ENCODE data around the gene QARS1.

QARS1 gene

DNA sequence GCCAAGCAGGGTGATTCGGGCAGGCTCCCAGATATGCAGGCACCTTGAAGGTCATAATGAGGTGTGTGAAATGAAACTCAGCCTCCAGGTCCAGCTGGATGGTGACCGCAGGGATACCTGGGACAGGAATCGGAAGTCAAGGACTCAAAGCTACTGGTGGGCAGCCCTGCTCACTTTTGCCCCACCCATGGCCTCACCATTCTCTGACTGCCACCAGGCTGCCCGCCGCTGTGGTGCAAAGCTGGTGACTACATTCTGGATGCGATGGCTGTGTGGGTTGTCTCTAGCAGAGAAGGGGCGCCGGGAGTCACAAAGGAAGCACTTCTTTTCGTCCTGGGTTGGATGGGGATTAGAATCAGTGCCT lies 27.5 kb upstream of the QARS1 start:
- no peaks in the 10 kb centered on the region for H3K79me2 ChIP-seq (ENCODE audit: control insufficient read depth, low read length)
- no peak overlapping the region for H3K27ac ChIP-seq (ENCODE audit: low read depth, low read length)
- TF ChIP-seq EZH2phosphoT487 (IDR thresholded peaks at IDR 0.05; ENCODE audit: borderline replicate concordance, low read length) = no peak
- TF ChIP-seq, protein P1, sequence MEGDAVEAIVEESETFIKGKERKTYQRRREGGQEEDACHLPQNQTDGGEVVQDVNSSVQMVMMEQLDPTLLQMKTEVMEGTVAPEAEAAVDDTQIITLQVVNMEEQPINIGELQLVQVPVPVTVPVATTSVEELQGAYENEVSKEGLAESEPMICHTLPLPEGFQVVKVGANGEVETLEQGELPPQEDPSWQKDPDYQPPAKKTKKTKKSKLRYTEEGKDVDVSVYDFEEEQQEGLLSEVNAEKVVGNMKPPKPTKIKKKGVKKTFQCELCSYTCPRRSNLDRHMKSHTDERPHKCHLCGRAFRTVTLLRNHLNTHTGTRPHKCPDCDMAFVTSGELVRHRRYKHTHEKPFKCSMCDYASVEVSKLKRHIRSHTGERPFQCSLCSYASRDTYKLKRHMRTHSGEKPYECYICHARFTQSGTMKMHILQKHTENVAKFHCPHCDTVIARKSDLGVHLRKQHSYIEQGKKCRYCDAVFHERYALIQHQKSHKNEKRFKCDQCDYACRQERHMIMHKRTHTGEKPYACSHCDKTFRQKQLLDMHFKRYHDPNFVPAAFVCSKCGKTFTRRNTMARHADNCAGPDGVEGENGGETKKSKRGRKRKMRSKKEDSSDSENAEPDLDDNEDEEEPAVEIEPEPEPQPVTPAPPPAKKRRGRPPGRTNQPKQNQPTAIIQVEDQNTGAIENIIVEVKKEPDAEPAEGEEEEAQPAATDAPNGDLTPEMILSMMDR (IDR thresholded peaks at IDR 0.05; ENCODE audit: low read depth, low read length, poor library complexity, severe bottlenecking) = no peak
- H3F3A ChIP-seq (ENCODE audit: control insufficient read depth, insufficient read depth) = no peaks in the 10 kb centered on the region
- H4K20me1 ChIP-seq (ENCODE audit: control insufficient read depth, insufficient read depth, low read depth, low read length) = no peaks in the 10 kb centered on the region
- no peaks in the 10 kb centered on the region for H3K36me3 ChIP-seq (ENCODE audit: control insufficient read depth, low read length)
- H3K4me1 ChIP-seq (ENCODE audit: control insufficient read depth, low read length) = peaks cover 10% of the 10 kb centered on the region; the same call in 1 of the 2 replicates
- no peak overlapping the region for H3K4me3 ChIP-seq (ENCODE audit: low read length)
- no peaks in the 10 kb centered on the region for H3K27me3 ChIP-seq (ENCODE audit: control insufficient read depth, low read length)
- H3K9me3 ChIP-seq (ENCODE audit: control insufficient read depth, insufficient read depth, low read length) = no peaks in the 10 kb centered on the region
- H3K9me2 ChIP-seq (replicated peaks; ENCODE audit: control insufficient read depth, low read length) = no peaks in the 10 kb centered on the region
- no peak overlapping the region for H3K4me2 ChIP-seq (ENCODE audit: low read length)

DNA sequence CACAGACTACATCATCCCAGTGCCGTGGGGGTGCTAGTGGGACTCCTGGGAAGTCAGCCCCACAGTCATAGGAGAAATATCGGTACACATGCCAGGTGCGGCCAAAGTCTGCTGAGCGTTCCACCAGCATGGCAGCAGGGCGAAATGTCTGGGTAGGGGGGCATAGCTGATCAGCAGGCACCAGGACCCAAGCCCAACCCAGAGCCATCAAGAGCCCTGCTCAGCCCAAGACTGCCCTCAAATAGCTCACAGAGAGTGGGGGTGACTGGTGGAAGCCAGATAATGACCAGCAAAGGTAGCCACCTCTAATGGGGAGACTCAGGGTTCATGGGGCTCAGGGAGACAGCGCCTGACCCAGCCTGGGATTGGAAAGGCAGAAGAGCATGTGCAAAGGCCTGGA lies 27.0 kb upstream of the QARS1 start:
- Histone ChIP-seq H4K20me1 (ENCODE audit: control insufficient read depth, insufficient read depth, low read depth, low read length) (no peaks in the 10 kb centered on the region), H3K4me3 (ENCODE audit: low read length) (no peak overlapping the region), H3K79me2 (ENCODE audit: control insufficient read depth, low read length) (no peaks in the 10 kb centered on the region), H3K27ac (ENCODE audit: low read depth, low read length) (no peak overlapping the region), H3K27me3 (ENCODE audit: control insufficient read depth, low read length) (no peaks in the 10 kb centered on the region), H3K4me2 (ENCODE audit: low read length) (no peak overlapping the region), H3K36me3 (ENCODE audit: control insufficient read depth, low read length) (no peaks in the 10 kb centered on the region), H3K9me3 (ENCODE audit: control insufficient read depth, insufficient read depth, low read length) (no peaks in the 10 kb centered on the region), H3F3A (ENCODE audit: control insufficient read depth, insufficient read depth) (no peaks in the 10 kb centered on the region), H3K9me2 (replicated peaks; ENCODE audit: control insufficient read depth, low read length) (no peaks in the 10 kb centered on the region), H3K4me1 (ENCODE audit: control insufficient read depth, low read length) (peaks cover 10% of the 10 kb centered on the region; the same call in 1 of the 2 replicates)
- TF ChIP-seq EZH2phosphoT487 (IDR thresholded peaks at IDR 0.05; ENCODE audit: borderline replicate concordance, low read length) = no peak
- TF ChIP-seq, protein P1 (IDR thresholded peaks at IDR 0.05; ENCODE audit: low read depth, low read length, poor library complexity, severe bottlenecking) = no peak

GRCh38 chr3:49131040-49131439 lies 26.5 kb upstream of the QARS1 start:
- Histone ChIP-seq H3K4me3 (ENCODE audit: low read length) (no peak overlapping the region), H3F3A (ENCODE audit: control insufficient read depth, insufficient read depth) (no peaks in the 10 kb centered on the region), H3K27me3 (ENCODE audit: control insufficient read depth, low read length) (no peaks in the 10 kb centered on the region), H3K36me3 (ENCODE audit: control insufficient read depth, low read length) (no peaks in the 10 kb centered on the region), H3K79me2 (ENCODE audit: control insufficient read depth, low read length) (no peaks in the 10 kb centered on the region), H3K9me2 (replicated peaks; ENCODE audit: control insufficient read depth, low read length) (no peaks in the 10 kb centered on the region), H3K4me2 (ENCODE audit: low read length) (no peak overlapping the region), H3K4me1 (ENCODE audit: control insufficient read depth, low read length) (peaks cover 10% of the 10 kb centered on the region; the same call in 1 of the 2 replicates), H3K9me3 (ENCODE audit: control insufficient read depth, insufficient read depth, low read length) (no peaks in the 10 kb centered on the region), H4K20me1 (ENCODE audit: control insufficient read depth, insufficient read depth, low read depth, low read length) (no peaks in the 10 kb centered on the region), H3K27ac (ENCODE audit: low read depth, low read length) (no peak overlapping the region)
- TF ChIP-seq EZH2phosphoT487 (IDR thresholded peaks at IDR 0.05; ENCODE audit: borderline replicate concordance, low read length) = no peak
- TF ChIP-seq, protein P1 (IDR thresholded peaks at IDR 0.05; ENCODE audit: low read depth, low read length, poor library complexity, severe bottlenecking) = no peak

Measured in DOHH2 (cell line).